Fibroblast of mammary gland (primary cell): Measurements from ENCODE around the gene ETHE1.

ENCODE experiments used
- DNase-seq: peaks from one replicate; pipeline ENCODE4 v3.0.0-alpha.2; 2010; ENCODE audit warnings: low read depth
- H3K4me3 ChIP-seq: 2 replicates; pipeline ENCODE4 v1.5.1; 2011; ENCODE audit warnings: low read depth, mild to moderate bottlenecking, low read length, moderate library complexity; ENCODE audit not compliant: control insufficient read depth
- CTCF ChIP-seq: conservative IDR thresholded peaks from 2 replicates; pipeline ENCODE4 v1.5.1; 2011; ENCODE audit warnings: low read depth, low read length, inconsistent platforms; ENCODE audit not compliant: control insufficient read depth, insufficient read depth

Gene ETHE1

GRCh38 chr19:43502419-43502976 lies 24.5 kb downstream of the ETHE1 start:
- no peak for TF ChIP-seq CTCF
- no peak overlapping the region for H3K4me3 ChIP-seq
- no peak for DNase-seq

- no peak for TF ChIP-seq CTCF
- DNase-seq, result no peak
- no peak overlapping the region for H3K4me3 ChIP-seq
Observed at GRCh38 chr19:43501661-43502418, 25.2 kb downstream of the ETHE1 start.

- H3K4me3 ChIP-seq, result no peak overlapping the region
- no peak for DNase-seq
- no peak for TF ChIP-seq CTCF
Observed at GRCh38 chr19:43499042-43499441, 28.0 kb downstream of the ETHE1 start.

GRCh38 chr19:43498233-43498842 lies 28.7 kb downstream of the ETHE1 start:
- H3K4me3 ChIP-seq, result no peak overlapping the region
- DNase-seq, result no peak
- no peak for TF ChIP-seq CTCF

- no peak overlapping the region for H3K4me3 ChIP-seq
- TF ChIP-seq CTCF, result no peak
- no peak for DNase-seq
Observed at GRCh38 chr19:43496960-43497359, 30.0 kb downstream of the ETHE1 start.

GRCh38 chr19:43495082-43495481 lies 31.9 kb downstream of the ETHE1 start:
- H3K4me3 ChIP-seq, result no peak overlapping the region
- no peak for DNase-seq
- no peak for TF ChIP-seq CTCF
